ENCODE results near the gene NTN4.
"Not testable (repeated sequence)": the region's sequence is repeated elsewhere in the genome, so short reads cannot be mapped to it uniquely, and the experiment has no call there.

The NTN4 gene

GRCh38 chr12:95746062-95746461 lies 44.5 kb downstream of the NTN4 start:
- not testable (repeated sequence) for DNase-seq (ENCODE audit: low read depth)

- no peak for DNase-seq (ENCODE audit: low read depth)
Observed at GRCh38 chr12:95742586-95742985, 48.0 kb downstream of the NTN4 start.

DNA sequence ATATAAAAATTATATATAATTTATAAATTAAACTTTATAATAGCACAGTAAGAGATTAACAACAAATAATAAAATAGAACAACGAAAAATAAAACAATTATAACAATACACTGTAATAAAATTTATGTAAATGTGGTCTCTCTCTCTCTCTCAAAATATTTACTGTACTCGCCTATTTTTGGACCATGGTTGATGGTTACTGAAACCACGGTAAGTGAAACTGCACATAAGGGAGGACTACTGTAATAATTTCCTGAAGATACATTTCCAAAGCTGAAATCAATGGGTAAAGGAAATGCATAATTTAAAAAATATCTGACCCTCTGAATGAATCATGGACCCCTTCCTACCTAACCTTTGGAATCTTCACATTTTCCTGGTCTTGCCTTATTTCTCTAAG lies 48.9 kb downstream of the NTN4 start:
- DNase-seq (ENCODE audit: low read depth): no peak

- no peak for DNase-seq (ENCODE audit: low read depth)
Observed at GRCh38 chr12:95740751-95741150, 49.8 kb downstream of the NTN4 start.

DNA sequence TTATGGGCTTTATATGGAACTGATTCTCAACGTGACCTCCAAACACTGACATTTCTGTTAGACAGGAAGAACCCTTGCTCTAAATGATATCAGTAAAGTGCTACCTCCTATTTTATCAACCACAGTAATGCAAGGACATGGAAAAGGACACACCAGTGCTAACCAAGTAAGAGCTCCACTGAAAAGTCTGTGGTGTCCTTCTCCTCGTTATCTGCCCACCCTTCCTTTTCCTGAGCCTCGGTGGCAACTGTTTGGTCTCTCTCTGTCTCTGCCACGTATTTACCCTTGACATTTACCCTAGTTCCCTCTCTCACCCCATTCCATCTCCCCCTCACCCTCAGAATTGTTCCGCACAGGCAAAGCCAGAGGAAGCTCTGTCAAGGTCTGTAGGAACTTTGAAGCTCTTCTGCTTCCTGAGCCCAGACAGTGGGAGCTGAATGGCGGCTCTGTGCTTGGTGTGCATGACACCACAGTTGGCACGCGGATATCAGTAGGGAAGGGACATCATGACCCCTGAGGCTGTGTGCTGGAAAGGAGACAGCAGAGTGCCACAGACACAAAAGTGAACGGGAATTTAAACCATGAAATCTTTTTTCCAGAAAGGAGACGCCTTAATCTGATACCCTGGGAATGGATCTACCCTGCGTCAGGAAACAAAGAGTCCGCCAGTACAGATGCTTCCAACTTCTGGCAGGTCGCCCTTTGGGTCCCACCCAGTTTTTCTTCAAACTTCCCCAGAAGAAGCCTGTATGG lies 50.8 kb downstream of the NTN4 start:
- no peak for DNase-seq (ENCODE audit: low read depth)

GRCh38 chr12:95738024-95738611 lies 52.4 kb downstream of the NTN4 start:
- DNase-seq (ENCODE audit: low read depth): no peak

- DNase-seq (ENCODE audit: low read depth): peak; percentile 53
Observed at GRCh38 chr12:95736631-95737030, 53.9 kb downstream of the NTN4 start.

DNA sequence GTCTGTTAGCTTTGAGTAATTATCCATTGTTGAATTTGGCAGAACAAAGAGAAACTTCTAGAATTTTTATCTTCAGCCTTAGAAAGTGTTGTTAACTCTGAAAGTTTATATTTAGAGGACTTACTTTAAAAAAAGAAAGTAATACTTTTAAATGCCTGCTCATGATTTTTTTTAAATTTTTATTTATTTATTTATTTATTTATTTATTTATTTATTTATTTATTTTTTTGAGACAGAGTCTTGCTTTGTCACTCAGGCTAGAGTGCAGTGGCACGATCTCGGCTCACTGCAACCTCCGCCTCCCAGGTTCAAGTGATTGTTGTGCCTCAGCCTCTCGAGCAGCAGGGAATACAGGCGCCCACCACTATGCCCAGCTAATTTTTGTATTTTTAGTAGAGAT lies 54.8 kb downstream of the NTN4 start:
- not testable (repeated sequence) for DNase-seq (ENCODE audit: low read depth)

- peak; percentile 90 for DNase-seq (ENCODE audit: low read depth)
Observed at GRCh38 chr12:95733141-95733825, 57.3 kb downstream of the NTN4 start.

- DNase-seq (ENCODE audit: low read depth): no peak
Observed at GRCh38 chr12:95731519-95731958, 59.0 kb downstream of the NTN4 start.

- DNase-seq (ENCODE audit: low read depth): no peak
Observed at GRCh38 chr12:95730457-95730856, 60.1 kb downstream of the NTN4 start.

DNA sequence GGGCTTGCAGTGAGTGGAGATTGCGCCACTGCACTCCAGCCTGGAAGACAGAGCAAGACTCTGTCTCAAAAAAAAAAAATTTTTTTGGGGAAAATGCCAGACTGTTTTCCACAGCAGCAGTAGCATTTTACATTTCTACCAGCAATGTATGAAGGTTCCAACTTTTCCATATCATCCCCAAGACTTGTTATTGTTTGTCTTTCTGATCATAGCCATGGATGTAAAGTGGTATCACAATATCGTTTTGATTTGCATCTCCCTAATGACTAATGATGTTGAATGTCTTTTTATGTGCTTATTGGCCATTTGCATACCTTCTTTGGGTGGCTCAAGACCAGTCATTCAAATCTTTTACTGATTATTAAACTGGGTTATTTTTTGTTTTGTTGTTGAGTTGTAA lies 63.7 kb downstream of the NTN4 start:
- no peak for DNase-seq (ENCODE audit: low read depth)

- DNase-seq (ENCODE audit: low read depth): peak; percentile 52
Observed at GRCh38 chr12:95724767-95725166, 65.8 kb downstream of the NTN4 start.

DNA sequence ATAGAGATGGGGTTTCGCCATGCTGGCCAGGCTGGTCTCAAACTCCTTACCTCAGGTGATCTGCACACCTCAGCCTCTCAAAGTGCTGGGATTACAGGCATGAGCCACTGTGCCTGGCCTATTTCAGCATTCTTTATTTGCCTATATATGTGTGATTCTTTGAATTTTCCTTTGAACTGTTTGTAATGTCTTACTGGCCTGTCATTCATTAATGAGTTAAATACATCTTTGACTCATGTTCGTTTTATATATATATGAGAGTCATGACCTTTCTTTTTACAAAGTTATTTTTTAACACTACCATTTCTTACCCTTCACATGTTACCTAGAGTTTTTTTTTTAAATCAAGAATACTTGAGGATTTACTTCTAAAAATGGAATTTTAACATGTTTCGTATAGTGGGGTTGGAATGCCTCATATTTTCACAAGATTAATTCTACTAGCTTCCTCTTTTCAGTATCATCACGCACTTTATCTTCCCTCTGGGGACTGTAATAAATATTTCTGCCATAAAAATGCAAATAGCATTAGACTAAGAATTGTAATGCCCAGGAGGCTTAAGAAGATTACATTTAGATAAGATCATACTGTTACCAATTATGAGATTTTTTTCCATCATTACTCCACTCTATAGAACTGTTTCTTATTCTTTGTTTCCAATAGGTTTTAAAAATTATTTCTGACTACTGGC lies 66.7 kb downstream of the NTN4 start:
- DNase-seq (ENCODE audit: low read depth): peak; percentile 78

GRCh38 chr12:95721320-95721719 lies 69.2 kb downstream of the NTN4 start:
- DNase-seq (ENCODE audit: low read depth): no peak

GRCh38 chr12:95720146-95720545 lies 70.4 kb downstream of the NTN4 start:
- no peak for DNase-seq (ENCODE audit: low read depth)

DNA sequence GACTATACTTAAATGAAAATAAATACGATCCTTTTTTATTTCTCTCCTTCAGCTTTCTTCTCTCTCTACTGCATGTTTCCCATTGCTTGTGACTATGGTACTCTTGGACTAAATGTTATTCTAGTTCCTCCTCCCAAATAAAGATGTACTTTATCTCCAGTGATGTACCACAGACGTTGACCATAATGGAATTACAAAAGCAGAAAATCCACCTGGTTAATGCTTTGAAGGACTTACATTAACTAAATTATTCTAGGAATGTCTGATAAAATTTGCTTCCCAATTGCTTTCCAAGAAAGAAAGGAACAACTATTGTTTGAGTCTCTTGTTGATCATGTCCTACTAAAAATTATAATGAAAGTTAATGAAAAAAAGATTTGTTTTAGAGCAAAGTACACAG lies 71.8 kb downstream of the NTN4 start:
- DNase-seq (ENCODE audit: low read depth): no peak

GRCh38 chr12:95718006-95718431 lies 72.5 kb downstream of the NTN4 start:
- no peak for DNase-seq (ENCODE audit: low read depth)

DNA sequence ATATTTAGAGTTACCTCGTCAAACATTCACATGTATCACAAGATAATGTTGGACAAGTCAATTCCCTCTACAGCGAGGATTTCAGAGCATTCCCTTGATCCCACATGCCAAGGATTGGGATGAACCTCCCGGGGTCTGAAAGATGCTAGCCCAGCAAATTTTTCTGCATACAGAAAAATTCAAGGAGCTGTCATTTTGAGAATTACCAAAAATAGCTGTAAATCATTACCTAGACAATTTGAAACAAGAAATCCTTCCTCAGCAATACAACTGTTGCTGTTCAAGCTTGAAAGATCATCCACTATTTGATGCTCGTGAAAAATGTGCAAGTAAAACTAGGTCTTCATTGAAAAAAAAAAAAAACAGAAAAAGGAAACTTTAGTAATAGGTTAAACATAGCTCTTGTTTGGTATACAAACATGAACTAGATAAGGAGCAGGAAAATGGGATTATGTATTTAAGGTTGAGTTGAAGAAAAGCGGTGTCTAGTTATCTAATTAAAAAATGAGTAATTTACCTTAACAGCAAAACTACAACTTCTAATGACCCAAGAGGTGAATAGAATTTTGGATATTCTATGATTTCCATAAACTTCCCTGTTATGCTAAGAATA lies 73.1 kb downstream of the NTN4 start:
- no peak for DNase-seq (ENCODE audit: low read depth)

- DNase-seq (ENCODE audit: low read depth): no peak
Observed at GRCh38 chr12:95715177-95715576, 75.4 kb downstream of the NTN4 start.

DNA sequence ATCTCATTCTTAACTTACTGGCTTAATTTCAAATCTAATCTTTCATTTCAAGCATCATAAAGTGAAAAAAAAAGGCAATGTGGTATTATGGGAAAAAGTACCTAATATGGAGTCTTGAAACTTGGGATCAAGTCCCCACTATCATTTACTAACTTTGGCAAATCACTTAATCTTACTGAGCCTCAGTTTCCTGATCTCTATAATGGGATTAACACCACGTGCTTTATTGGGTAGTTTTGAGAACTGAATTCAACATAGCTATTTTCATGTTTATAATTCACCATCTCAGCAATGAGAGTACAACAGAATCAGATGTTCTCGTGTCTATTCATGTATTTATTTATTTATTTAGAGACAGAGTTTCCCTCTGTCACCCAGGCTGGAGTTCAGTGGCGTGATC lies 78.3 kb downstream of the NTN4 start:
- DNase-seq (ENCODE audit: low read depth): no peak

DNA sequence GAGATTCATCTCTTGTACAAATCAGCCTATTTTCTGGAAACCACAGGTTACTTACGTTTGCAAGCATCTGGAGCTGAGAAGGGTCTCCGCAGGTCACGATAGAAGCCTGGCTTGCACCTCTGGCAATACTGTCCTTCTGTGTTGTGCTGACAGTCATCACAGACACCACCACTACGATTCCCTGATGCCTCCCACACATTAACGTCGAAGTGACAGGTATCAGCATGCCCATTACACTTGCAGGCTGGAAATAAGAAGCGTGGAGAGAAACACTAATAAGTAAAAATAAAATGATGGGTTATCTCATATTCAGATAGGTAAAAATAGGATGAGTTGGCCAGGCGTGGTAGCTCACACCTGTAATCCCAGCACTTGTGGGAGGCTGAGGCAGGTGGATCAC lies 80.2 kb downstream of the NTN4 start:
- no peak for DNase-seq (ENCODE audit: low read depth)

Data from EH (cell line).